GM18861 (cell line): ENCODE measurements around the gene TBRG4.

Experiments used
- ATAC-seq: cut with Tn5 transposase; IDR thresholded peaks from one replicate; pipeline ENCODE4 v1.9.1; 2021; ENCODE audit not compliant: unreplicated experiment

TBRG4 gene

GRCh38 chr7:45092100-45092930 is 19.2 kb downstream of the TBRG4 start:
- ATAC-seq = no peak

DNA sequence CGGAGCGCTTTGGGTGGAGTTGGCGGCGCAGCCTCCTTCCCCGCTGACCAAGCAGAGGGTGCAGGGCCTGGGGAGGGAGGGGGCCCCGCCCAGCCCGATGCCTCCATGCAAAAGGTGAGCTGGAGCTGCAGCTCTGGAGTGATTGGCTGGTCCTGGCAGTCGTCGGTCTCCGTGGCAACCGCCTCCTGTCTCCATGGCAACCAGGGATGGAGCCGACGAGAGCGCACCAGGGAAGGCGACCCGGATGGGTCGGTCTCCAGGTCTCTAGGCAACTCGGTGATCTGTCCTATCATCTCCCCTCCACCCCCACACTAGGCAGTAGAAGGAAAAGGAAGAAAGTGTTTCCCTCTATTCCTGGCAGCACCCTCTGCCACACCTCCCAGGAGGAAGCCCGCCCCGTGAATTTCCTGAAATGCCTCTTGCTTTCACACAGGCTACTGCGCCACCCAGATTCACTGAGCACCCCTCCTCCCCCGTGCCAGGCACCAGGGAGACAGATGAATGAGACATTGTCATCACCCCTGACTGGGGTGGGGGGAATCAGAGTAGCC is 22.1 kb downstream of the TBRG4 start:
- no peak for ATAC-seq

DNA sequence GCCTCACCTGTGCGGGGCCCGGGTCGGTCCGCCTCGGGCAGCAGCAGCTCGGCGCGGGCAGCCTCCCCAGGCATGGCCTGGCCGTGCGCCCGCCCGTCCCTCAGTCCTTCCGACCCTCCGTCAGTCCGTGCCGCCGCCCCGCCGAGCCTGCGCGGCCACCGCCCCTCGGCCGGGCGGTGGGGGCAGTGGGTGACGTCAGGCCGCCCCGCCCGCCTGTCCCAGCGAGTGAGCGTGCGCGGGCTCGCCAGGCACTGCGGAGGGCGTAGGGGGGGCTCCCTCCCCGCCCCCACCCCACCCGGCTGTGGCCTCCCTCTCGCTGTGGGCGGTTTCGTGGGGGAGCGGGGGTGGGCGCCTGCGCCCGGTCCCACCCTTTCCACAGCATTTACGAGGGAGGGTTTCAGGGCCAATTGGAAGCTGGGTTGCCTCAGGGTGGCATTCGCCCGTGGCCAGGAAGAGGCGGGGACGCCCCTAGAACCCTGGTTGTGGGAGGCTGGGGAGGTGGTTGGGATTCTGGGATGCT is 22.6 kb downstream of the TBRG4 start, which contains the start of gene NACAD:
TSS of gene NACAD (minus strand) at position 149 of the 520 bp plus-strand sequence. CDS start at position 74, 75 bp downstream.
- ATAC-seq = no peak

GRCh38 chr7:45088146-45088701 is 23.3 kb downstream of the TBRG4 start:
- ATAC-seq = no peak

- ATAC-seq = no peak
These were observed 24.0 kb downstream of the TBRG4 start for GRCh38 chr7:45087301-45088145.

- no peak for ATAC-seq
These were observed 25.0 kb downstream of the TBRG4 start for GRCh38 chr7:45086331-45087065.

DNA sequence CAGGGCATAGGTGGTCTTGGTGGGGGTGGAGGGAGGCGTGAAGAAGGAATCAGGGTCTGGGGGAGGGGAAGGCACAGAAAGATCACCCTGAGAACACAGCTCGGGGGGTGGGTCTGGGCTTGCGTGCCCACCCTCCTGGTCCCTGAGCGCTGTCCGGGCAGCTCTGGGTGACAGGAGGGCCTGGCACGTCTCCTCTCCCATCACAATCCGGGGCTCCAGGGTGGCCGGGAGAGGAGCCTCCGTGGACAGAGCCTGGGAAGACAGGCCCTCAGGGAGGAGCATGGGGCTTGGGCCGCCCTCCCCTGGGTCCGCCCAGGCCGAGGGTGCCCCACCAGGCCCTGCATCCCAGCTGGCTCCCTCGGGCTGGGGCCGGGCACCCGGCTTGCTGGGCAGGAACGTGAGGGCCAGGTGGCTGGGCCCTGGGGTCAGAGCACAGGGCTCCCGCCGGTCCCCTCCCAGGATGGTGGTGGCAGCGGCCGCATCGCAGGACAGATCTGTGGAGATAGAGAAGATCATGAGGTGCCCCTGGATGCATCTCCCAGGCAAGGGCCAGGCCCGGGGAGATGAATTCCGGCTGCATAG is 25.8 kb downstream of the TBRG4 start:
- ATAC-seq = no peak

DNA sequence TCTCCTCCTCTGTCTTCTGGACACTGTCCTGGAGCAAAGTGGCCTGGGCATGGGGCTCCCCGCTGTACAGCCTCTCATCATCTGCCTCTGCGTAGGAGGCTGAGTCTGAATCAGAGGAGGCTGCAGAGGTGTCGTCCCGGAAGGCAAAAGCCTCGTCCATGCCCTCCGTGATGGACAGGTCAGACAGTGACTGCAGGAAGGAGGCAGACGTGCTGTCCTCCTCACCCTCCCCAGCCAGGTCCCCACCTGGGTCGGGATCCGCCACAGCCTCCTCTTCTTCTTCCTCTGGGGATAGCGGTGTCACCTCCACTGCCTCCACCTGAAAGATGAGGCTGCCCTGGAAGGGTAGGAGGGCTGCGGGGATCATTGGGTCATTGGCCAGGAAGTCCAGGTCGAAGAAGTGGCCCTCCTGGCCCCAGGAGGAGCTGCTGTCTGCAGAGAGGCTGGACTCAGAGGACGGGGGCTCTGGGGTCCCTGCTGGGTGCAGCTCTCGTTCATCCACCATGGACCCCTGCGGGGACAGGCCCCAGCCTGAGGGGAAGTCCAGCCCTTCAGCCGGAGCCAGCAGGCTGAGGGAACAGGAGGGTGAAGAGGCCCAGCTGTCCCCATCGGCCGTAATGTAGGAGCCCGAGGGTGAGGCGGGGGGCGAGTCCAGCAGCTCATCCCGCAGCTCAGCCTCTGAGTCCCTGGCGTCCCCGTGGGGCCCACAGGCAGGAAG is 26.4 kb downstream of the TBRG4 start:
- no peak for ATAC-seq

GRCh38 chr7:45084336-45084735 is 27.2 kb downstream of the TBRG4 start:
- no peak for ATAC-seq

- no peak for ATAC-seq
These were observed 28.6 kb downstream of the TBRG4 start for GRCh38 chr7:45082831-45083331.

- ATAC-seq = no peak
These were observed 29.3 kb downstream of the TBRG4 start for GRCh38 chr7:45082031-45082830.

GRCh38 chr7:45081670-45081974 is 29.9 kb downstream of the TBRG4 start:
- no peak for ATAC-seq

GRCh38 chr7:45080958-45081669 is 30.4 kb downstream of the TBRG4 start:
- ATAC-seq = no peak

DNA sequence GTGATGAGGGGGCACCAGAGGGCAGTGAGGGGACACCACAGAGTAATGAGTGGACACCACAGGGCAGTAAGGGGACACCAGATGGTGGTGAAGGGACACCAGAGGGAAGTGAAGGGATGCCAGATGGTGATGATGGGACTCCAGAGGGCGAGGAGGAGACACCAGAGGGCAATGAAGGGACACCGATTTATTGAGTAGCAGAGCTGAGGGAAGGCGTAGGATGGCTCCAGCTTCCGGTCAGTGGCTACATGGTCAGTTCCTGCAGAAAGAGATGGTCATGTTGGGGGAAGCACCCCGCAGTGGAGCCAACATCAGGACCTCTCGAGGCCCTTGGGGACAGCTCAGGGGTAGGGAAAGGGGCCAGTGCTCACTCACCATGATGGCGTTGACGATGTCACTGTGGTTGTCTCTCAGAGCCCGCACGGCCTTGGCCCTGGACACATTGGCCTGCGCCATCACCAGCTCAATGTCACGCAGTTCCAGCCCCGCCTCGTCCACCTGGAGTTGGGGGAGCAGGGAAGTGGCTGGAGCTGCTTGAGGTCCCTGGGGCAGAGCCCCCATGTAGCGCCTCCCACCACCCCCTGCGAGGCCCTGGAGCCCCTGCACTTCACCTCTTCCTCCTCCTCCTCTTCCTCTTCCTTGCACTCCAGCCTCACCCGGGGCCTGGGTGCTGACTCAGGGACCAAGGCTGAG is 31.1 kb downstream of the TBRG4 start:
- ATAC-seq = no peak

- ATAC-seq = no peak
These were observed 33.3 kb downstream of the TBRG4 start for GRCh38 chr7:45078125-45078681.

DNA sequence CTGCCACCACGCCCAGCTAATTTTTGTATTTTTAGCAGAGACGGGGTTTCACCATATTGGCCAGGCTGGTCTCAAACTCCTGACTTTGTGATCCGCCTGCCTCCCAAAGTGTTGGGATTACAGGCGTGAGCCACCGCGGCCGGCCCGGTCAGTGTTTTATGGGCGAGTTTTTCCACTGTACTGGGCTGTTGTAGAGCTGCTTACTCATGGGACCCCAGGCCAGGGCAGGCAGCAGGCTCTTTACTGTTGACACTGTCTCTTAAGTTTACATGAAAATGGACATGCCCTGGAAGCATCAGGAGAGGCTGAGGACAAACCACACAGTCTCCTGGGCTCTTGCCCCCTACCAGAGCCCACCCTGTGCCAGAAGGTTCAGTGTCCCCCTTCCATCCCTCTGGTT is 33.9 kb downstream of the TBRG4 start:
- ATAC-seq = no peak

GRCh38 chr7:45076946-45077345 is 34.6 kb downstream of the TBRG4 start:
- ATAC-seq = no peak
